ENCODE data around the gene SERPINB7.

DNA sequence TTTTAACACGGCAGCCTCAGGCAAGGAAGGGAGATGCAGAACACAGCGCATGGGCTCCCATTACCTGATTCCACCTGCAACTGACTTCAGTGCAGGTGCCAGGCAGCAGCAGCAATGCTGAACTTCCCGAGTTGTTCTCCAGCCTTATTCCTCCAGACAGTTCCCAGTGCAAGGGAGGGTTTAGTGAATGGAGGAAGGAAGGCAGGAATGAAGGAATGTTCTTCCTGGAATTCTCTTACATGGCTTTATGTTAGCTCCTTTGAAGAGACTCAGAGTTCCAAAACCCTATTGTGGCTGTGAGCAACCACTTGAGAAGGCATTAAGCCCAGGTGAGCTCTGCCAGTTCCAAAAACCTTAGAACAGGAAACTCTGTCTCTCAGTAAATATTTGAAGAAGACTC, 45.5 kb downstream of the SERPINB7 start:
- TF ChIP-seq, protein P1, sequence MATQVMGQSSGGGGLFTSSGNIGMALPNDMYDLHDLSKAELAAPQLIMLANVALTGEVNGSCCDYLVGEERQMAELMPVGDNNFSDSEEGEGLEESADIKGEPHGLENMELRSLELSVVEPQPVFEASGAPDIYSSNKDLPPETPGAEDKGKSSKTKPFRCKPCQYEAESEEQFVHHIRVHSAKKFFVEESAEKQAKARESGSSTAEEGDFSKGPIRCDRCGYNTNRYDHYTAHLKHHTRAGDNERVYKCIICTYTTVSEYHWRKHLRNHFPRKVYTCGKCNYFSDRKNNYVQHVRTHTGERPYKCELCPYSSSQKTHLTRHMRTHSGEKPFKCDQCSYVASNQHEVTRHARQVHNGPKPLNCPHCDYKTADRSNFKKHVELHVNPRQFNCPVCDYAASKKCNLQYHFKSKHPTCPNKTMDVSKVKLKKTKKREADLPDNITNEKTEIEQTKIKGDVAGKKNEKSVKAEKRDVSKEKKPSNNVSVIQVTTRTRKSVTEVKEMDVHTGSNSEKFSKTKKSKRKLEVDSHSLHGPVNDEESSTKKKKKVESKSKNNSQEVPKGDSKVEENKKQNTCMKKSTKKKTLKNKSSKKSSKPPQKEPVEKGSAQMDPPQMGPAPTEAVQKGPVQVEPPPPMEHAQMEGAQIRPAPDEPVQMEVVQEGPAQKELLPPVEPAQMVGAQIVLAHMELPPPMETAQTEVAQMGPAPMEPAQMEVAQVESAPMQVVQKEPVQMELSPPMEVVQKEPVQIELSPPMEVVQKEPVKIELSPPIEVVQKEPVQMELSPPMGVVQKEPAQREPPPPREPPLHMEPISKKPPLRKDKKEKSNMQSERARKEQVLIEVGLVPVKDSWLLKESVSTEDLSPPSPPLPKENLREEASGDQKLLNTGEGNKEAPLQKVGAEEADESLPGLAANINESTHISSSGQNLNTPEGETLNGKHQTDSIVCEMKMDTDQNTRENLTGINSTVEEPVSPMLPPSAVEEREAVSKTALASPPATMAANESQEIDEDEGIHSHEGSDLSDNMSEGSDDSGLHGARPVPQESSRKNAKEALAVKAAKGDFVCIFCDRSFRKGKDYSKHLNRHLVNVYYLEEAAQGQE (IDR thresholded peaks at IDR 0.05; ENCODE audit: insufficient read depth in 1 of 2, low read depth in 2 of 2, low read length in 2 of 2) = no peak
- TF ChIP-seq TAF1 (IDR thresholded peaks at IDR 0.05; ENCODE audit: borderline replicate concordance, insufficient read depth, low read length) = no peak
- TF ChIP-seq POLR2AphosphoS5 (IDR thresholded peaks at IDR 0.05; ENCODE audit: low read depth, low read length) = no peak
- no peak for TF ChIP-seq SIN3A (IDR thresholded peaks at IDR 0.05; ENCODE audit: borderline replicate concordance, insufficient read depth, low read length)
